ENCODE results near the gene OR2A5. TPM values are rescaled to one million over a fixed set of nuclear protein-coding genes. Genes with fewer than 3 reads are reported as not detected.
A peak's percentile ranks its signal among the peaks of the same experiment; 100 is the strongest.

OR2A5 gene
- total and polyA plus RNA-seq, 2 donors from 2014 or later = not detected

- intact Hi-C loops (cut with DNase I) = no loop called here
- FAIRE-seq = no peak
- Histone ChIP-seq H3K27me3 (ENCODE audit: control insufficient read depth, insufficient read depth, low read length) (no peaks in the 10 kb centered on the region), H3K4me3 (ENCODE audit: low read length in 3 of 3) (no peak overlapping the region), H3K9me3 (ENCODE audit: control insufficient read depth in 2 of 3, insufficient read depth in 1 of 3, low read length in 3 of 3) (no peaks in the 10 kb centered on the region), H3K27ac (ENCODE audit: low read depth in 2 of 2, low read length in 2 of 2) (no peak overlapping the region), H3K36me3 (ENCODE audit: control insufficient read depth in 2 of 3, insufficient read depth in 3 of 3, low read length in 3 of 3) (no peaks in the 10 kb centered on the region), H3K9ac (ENCODE audit: low read length in 3 of 3) (no peak overlapping the region), H3K4me1 (ENCODE audit: control insufficient read depth in 2 of 3, insufficient read depth in 2 of 3, low read depth in 1 of 3, low read length in 3 of 3) (no peaks in the 10 kb centered on the region)
- DNase-seq = no peak
- TF ChIP-seq CTCF (IDR thresholded peaks at IDR 0.05; ENCODE audit: borderline replicate concordance, extremely low read depth, insufficient read depth) = no peak
Observed at GRCh38 chr7:144020340-144020739, 28.4 kb upstream of the OR2A5 start.

GRCh38 chr7:144022169-144022568 is 26.6 kb upstream of the OR2A5 start:
- no peak for DNase-seq
- no peaks in the 10 kb centered on the region for H3K9me3 ChIP-seq (ENCODE audit: control insufficient read depth in 2 of 3, insufficient read depth in 1 of 3, low read length in 3 of 3)
- intact Hi-C loops (cut with DNase I) = no loop called here
- H3K4me3 ChIP-seq (ENCODE audit: low read length in 3 of 3) = no peak overlapping the region
- H3K27me3 ChIP-seq (ENCODE audit: control insufficient read depth, insufficient read depth, low read length) = no peaks in the 10 kb centered on the region
- TF ChIP-seq CTCF (IDR thresholded peaks at IDR 0.05; ENCODE audit: borderline replicate concordance, extremely low read depth, insufficient read depth) = no peak
- no peak overlapping the region for H3K27ac ChIP-seq (ENCODE audit: low read depth in 2 of 2, low read length in 2 of 2)
- H3K4me1 ChIP-seq (ENCODE audit: control insufficient read depth in 2 of 3, insufficient read depth in 2 of 3, low read depth in 1 of 3, low read length in 3 of 3) = no peaks in the 10 kb centered on the region
- no peak overlapping the region for H3K9ac ChIP-seq (ENCODE audit: low read length in 3 of 3)
- no peak for FAIRE-seq
- H3K36me3 ChIP-seq (ENCODE audit: control insufficient read depth in 2 of 3, insufficient read depth in 3 of 3, low read length in 3 of 3) = no peaks in the 10 kb centered on the region

GRCh38 chr7:144023171-144023827 is 25.4 kb upstream of the OR2A5 start:
- Histone ChIP-seq H3K4me3 (ENCODE audit: low read length in 3 of 3) (no peak overlapping the region), H3K36me3 (ENCODE audit: control insufficient read depth in 2 of 3, insufficient read depth in 3 of 3, low read length in 3 of 3) (no peaks in the 10 kb centered on the region), H3K9ac (ENCODE audit: low read length in 3 of 3) (no peak overlapping the region), H3K27ac (ENCODE audit: low read depth in 2 of 2, low read length in 2 of 2) (no peak overlapping the region), H3K4me1 (ENCODE audit: control insufficient read depth in 2 of 3, insufficient read depth in 2 of 3, low read depth in 1 of 3, low read length in 3 of 3) (no peaks in the 10 kb centered on the region), H3K27me3 (ENCODE audit: control insufficient read depth, insufficient read depth, low read length) (no peaks in the 10 kb centered on the region), H3K9me3 (ENCODE audit: control insufficient read depth in 2 of 3, insufficient read depth in 1 of 3, low read length in 3 of 3) (no peaks in the 10 kb centered on the region)
- intact Hi-C loops (cut with DNase I) = no loop called here
- FAIRE-seq = peak; percentile 41
- no peak for TF ChIP-seq CTCF (IDR thresholded peaks at IDR 0.05; ENCODE audit: borderline replicate concordance, extremely low read depth, insufficient read depth)
- DNase-seq = no peak

GRCh38 chr7:144024213-144024612 is 24.5 kb upstream of the OR2A5 start:
- Histone ChIP-seq H3K4me1 (ENCODE audit: control insufficient read depth in 2 of 3, insufficient read depth in 2 of 3, low read depth in 1 of 3, low read length in 3 of 3) (no peaks in the 10 kb centered on the region), H3K9ac (ENCODE audit: low read length in 3 of 3) (no peak overlapping the region), H3K27me3 (ENCODE audit: control insufficient read depth, insufficient read depth, low read length) (no peaks in the 10 kb centered on the region), H3K9me3 (ENCODE audit: control insufficient read depth in 2 of 3, insufficient read depth in 1 of 3, low read length in 3 of 3) (no peaks in the 10 kb centered on the region), H3K36me3 (ENCODE audit: control insufficient read depth in 2 of 3, insufficient read depth in 3 of 3, low read length in 3 of 3) (no peaks in the 10 kb centered on the region), H3K4me3 (ENCODE audit: low read length in 3 of 3) (no peak overlapping the region), H3K27ac (ENCODE audit: low read depth in 2 of 2, low read length in 2 of 2) (no peak overlapping the region)
- FAIRE-seq (no peak), DNase-seq (no peak)
- no peak for TF ChIP-seq CTCF (IDR thresholded peaks at IDR 0.05; ENCODE audit: borderline replicate concordance, extremely low read depth, insufficient read depth)
- intact Hi-C loops (cut with DNase I) = no loop called here

All from kidney (tissue), 14 donors.